ENCODE results near the gene KCNG2.
"Not testable (repeated sequence)": the region's sequence is repeated elsewhere in the genome, so short reads cannot be mapped to it uniquely, and the experiment has no call there.

KCNG2 gene, protein sequence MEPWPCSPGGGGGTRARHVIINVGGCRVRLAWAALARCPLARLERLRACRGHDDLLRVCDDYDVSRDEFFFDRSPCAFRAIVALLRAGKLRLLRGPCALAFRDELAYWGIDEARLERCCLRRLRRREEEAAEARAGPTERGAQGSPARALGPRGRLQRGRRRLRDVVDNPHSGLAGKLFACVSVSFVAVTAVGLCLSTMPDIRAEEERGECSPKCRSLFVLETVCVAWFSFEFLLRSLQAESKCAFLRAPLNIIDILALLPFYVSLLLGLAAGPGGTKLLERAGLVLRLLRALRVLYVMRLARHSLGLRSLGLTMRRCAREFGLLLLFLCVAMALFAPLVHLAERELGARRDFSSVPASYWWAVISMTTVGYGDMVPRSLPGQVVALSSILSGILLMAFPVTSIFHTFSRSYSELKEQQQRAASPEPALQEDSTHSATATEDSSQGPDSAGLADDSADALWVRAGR

DNA sequence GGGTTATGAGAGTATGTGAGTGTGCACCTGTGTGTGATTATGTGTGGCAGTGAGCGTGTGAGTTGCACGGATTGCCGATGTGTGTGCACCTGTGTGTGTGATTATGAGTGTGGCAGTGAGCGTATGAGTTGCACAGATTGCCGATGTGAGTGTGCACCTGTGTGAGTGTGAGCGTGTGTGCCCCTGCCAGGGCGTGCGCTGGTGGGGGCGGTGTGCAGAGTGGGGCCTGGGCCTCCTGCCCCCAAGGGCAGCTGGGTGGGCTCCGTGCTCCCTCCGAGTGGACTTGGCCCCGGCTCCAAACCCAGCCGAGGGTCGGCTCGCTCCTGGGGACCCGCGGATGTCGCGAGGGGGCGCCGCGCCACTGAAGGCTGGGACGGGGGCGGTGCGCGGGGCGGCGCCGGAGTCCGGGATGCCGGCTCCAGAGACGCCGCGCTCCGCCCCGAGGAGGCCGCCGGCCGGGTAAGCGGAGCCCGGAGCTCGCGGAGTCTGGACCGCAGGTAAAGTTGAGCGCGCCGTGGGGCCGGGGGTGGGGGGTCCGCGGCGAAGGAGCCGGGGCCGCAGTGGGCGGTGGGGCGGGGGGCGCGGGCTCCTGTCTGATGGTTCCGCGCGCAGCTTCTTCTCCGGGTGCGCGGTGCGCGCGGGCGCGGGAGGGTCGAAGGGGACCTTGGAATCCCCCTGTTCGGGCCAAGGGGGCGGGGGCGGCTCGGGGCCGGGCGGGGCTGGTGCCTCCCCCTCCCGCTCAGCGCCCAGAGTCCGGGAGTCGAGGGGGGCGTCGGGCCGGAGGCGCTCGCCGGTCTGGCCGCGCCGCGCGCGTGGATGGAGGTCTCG, at the start of gene KCNG2:
Gene KCNG2, plus strand, starts transcription at position 421 of the 828 bp plus-strand sequence. CDS start 65,730 bp downstream, outside the sequence.
- DNase-seq (ENCODE audit: low read depth) = no peak

DNA sequence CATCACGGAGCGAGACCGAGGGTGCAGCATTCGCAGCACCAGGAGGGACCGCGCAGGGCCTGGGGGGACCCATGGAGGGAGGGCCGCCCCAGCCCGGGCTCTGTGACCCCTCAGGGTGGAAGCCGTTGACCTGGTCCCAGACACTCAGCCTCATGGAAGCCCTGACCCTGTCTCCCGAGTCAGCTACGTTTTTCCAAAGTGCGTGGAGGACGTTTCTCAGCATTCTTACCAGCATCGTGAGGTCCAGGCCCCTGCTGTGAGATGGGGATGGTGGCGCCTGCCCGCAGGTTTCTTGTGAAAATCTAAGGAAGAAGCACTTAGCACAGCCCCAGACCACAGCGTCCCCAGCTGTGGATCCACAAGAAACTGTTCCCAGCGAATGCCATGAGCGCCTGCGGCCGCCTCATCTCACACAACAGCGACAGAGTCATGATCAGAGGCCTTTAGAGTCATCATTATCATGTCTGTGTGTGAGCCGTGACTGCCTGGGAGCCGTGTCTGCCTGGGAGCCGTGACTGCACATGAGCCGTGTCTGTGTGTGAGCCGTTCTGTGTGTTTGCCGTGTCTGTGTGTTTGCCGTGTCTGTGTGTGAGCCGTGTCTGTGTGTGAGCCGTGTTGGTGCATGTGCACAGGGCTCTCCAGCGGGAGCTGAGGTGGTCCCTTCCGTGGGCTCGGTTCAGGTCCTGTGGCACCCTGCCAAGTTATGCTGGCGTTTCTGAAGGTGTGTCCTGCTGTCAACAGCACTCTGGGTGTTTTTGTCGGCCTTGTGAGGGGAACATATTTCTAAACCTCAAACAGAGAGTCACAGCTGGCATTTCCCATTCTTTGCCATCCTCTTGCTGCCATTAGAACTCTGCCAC, 49.2 kb upstream of the KCNG2 start:
- DNase-seq (ENCODE audit: low read depth) = no peak

GRCh38 chr18:79749251-79750191, 48.2 kb upstream of the KCNG2 start:
- no peak for DNase-seq (ENCODE audit: low read depth)

DNA sequence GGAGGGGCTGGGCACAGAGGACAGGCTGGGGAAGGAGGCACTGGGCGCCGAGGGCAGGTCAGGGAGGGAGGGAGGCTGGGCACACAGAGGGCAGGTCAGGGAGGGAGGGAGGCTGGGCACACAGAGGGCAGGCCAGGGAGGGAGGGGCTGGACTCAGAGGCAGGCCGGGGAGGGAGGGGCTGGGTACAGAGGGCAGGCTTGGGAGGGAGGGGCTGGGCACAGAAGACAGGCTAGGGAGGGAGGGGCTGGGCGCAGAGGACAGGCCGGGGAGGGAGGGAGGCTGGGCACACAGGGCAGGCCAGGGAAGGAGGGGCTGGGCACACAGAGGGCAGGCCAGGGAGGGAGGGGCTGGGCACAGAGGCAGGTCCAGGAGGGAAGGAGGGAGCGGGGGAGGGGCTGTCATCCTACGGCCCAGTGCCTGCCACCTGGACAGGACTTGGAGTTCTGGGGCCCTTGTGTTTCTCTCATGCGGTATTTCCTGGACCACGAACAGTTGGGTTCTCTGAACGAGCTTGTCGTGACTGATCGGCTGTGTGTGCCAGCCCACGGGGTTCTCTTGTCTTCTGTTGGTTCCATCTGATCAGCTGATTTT, 46.7 kb upstream of the KCNG2 start:
- DNase-seq (ENCODE audit: low read depth) = no peak

GRCh38 chr18:79751918-79752578, 45.7 kb upstream of the KCNG2 start:
- DNase-seq (ENCODE audit: low read depth) = not testable (repeated sequence)

- not testable (repeated sequence) for DNase-seq (ENCODE audit: low read depth)
Measured at GRCh38 chr18:79752946-79753345, 44.8 kb upstream of the KCNG2 start.

DNA sequence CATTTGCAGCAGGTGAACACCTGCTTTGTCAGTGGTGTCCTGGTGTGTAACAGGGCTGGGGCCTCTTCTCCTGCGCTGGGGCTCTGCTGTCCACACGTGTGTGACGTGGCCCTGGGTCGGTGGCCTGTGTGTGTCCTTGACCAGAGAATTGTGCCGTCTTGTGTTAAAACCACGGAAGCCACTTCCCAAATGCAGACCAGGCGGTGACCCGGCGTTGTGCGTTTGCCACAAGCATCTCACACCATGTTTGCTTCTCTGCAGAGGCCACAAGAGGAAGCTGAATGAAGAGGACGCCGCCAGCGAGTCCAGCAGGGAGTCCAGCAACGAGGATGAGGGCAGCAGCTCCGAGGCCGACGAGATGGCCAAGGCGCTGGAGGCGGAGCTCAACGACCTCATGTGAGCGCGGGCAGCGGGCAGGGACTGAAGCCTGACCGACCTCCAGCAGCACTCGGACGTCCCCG, 44.3 kb upstream of the KCNG2 start:
- no peak for DNase-seq (ENCODE audit: low read depth)

DNA sequence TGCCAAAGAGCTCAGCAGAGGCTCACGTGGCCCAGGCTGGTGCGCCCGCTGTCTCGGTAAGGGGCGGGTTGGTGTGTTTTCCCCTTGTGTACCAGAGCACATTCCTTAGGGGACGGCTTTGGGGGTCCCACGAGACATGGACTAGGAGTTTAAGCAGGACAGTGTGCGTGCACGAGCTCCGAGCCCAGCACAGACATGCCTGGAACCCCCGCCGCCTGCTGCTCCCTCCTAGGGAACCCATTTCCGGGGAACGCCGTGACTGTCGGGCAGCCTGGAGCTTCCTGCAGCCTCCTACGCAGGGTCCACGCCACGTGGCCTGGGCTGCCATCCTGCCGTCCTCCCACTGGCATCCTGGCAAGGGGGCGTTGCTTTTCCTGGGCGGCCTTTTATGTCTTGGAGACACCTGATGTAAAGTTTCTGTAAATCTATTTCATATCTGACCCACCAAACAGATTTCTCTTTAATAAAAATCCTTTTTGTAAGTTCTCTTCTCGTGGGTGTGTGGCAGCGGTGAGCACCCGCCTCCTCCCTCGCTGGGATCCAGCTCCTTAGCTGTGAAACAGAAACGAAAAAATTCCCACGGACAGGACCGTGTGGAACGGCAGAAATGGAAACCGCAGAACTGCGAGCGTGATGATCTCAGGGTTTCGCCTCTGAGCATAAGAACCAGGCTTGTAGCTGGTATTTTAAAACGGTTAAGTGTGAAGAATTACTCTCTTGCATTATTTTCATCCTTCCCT, 43.5 kb upstream of the KCNG2 start:
- DNase-seq (ENCODE audit: low read depth) = no peak

DNA sequence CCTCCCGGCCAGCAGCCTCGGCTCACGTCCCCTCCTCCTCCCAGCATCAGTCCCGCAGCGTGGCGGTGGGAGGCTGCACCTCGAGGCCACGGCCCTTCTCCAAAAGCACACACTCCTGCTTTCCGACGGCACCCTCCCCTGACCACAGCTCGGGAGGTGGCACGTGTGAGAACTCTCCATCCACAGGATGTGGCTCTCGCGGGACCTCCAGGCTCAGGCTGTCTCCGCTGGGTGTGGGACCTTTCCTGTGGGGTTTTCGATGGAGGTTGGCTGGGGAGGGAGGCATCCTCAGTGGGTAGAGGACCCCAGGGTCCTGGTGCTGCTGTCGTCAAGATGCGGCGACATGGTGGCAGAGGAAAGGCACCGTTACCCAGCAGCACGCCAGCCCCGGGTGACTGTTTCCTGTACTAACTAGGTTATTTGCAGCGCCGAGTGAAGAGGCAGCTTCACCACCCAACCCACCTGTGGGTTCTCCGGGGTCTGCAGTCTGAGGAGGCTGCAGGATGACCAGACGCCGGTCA, 42.8 kb upstream of the KCNG2 start:
- DNase-seq (ENCODE audit: low read depth) = no peak

DNA sequence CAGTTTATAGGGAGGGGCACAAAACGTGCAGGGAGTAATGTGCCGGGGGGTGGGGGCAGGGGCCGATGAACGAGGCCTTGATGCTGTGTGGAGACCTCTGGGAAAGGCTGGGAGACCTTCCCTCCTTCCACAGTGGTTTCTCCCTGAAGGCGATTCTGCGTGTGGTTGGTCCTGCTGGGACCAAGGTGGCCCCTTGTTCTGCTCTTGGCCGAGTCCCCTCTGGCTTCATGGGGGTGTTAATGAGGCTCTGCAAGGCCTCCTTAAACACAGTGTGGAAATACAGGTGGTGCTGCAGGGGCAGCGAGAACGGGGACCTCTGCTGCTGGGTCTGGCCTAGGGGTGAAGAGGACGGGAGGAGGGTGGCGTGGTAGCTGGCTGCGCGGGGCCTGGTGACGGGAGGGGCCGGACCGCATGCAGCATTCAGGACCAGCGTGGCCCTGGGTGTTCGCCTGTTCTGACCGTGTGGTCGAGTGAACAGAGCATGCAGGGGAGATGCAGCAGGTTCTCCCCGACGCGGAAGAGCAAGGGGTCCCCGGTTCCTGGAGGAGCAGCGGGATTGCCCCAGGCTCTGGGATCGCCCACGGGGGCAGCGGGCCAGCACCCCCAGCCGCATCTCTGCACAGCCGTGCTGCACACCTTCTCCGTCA, 42.1 kb upstream of the KCNG2 start:
- no peak for DNase-seq (ENCODE audit: low read depth)

DNA sequence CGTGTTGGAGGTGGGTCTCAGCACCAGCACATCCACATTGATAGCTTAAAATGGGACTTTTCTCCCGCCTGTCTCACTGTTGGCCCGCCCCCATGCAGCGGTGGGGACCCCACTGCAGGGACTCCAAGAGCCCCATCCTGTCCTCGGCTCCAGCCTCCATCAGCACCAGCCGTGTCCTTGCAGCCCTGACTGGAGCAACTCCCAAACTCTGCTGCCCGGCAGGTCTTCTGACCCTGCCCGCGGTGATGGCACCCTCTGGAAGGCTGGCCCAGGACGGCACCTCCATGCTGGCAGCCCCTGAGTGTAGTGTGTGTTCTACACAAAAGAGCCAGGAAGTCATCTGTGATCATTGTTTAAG, 41.6 kb upstream of the KCNG2 start:
- no peak for DNase-seq (ENCODE audit: low read depth)

DNA sequence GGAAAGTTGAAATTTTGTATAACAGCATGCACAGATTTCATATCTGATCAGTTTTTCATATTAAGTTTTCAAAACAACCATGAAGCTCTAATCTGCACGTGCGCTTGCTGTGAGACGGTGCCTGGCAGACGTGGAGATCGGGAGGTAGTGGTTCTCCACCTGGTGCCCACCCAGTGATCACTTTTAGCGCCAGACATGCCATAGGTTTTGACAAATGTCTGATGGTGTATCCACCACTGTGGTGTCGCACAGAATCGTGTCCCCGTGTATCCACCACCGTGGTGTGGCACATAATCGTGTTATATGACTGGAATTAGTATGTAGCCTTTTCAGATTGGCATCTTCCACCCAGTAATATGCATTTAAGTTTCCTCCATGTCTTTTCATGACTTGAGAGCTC, 40.9 kb upstream of the KCNG2 start:
- no peak for DNase-seq (ENCODE audit: low read depth)

- no peak for DNase-seq (ENCODE audit: low read depth)
Measured at GRCh38 chr18:79760348-79760747, 37.4 kb upstream of the KCNG2 start.

- no peak for DNase-seq (ENCODE audit: low read depth)
Measured at GRCh38 chr18:79760881-79761280, 36.9 kb upstream of the KCNG2 start.

DNA sequence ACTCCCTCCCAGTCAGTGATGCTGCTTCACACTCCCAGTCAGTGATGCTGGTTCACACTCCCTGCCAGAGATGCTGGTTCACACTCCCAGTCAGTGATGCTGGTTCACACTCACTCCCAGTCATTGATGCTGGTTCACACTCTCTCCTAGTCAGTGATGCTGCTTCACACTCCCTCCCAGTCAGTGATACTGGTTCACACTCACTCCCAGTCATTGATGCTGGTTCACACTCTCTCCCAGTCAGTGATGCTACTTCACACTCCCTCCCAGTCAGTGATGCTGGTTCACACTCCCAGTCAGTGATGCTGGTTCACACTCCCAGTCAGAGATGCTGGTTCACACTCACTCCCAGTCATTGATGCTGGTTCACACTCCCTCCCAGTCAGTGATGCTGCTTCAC, 34.3 kb upstream of the KCNG2 start:
- DNase-seq (ENCODE audit: low read depth) = no peak

GRCh38 chr18:79764131-79764530, 33.6 kb upstream of the KCNG2 start:
- no peak for DNase-seq (ENCODE audit: low read depth)

- peak; percentile 54 for DNase-seq (ENCODE audit: low read depth)
Measured at GRCh38 chr18:79765491-79766245, 32.1 kb upstream of the KCNG2 start.

GRCh38 chr18:79766308-79766707, 31.4 kb upstream of the KCNG2 start:
- DNase-seq (ENCODE audit: low read depth) = no peak

Data from GM04504 (cell line).